Measurements from ENCODE around the gene RAB9B. TPM values are rescaled to one million over a fixed set of nuclear protein-coding genes. Genes with fewer than 3 reads are reported as not detected.
"Not testable (repeated sequence)": the region's sequence is repeated elsewhere in the genome, so short reads cannot be mapped to it uniquely, and the experiment has no call there.

The RAB9B gene
- total RNA-seq, 1 donor from 2014 or later: 2.7 TPM

DNA sequence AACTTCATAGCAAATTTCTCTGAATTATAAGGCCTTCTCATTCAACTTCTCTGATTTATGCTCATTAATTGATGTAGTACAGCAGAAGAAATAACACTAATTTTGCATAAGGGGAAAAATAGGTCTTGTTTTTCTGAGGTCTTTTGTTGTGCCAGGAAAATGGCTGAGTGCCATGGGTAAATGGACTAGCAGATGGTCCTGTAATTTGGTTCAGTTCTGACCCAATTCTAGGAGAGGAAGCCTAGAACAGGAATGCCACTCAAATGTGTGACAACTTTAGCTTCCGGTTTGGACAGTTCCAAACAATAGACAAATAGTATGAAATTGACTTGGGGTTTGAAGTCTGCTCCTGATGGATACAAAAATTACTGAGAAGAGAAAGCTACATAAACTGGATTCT, 6.2 kb downstream of the RAB9B start:
- no peak for TF ChIP-seq CTCF (IDR thresholded peaks at IDR 0.05)
- H3K9me3 Mint-ChIP-seq (ENCODE audit: low read depth): no peaks in the 10 kb centered on the region
- H3K36me3 Mint-ChIP-seq (ENCODE audit: low read depth): no peaks in the 10 kb centered on the region
- DNase-seq (ENCODE audit: low spot score): no peak
- H3K27ac Mint-ChIP-seq (ENCODE audit: unreplicated experiment): no peak overlapping the region
- H3K4me3 Mint-ChIP-seq (ENCODE audit: unreplicated experiment): no peak overlapping the region
- peaks cover 12% of the 10 kb centered on the region for H3K4me1 Mint-ChIP-seq (ENCODE audit: low read depth)
- H3K27me3 Mint-ChIP-seq (ENCODE audit: low read depth): no peaks in the 10 kb centered on the region

DNA sequence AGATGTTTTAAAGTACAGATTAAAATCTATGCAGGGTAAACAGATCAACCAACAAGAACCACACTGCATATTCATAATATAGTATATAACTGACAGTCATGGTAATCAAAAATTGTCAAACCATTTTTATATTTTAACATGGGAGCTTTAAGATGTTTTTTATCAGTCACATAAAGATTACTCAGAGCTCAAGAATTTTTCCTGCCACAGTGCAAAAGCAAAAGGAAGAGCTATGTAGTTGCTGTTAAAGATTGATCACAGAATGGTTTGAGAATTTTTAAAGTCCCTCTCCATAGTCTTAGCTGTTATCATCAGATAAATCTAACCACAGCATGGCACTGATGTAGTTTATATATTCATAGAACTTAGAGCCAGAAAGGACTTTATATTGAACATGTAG, 8.5 kb downstream of the RAB9B start:
- TF ChIP-seq CTCF (IDR thresholded peaks at IDR 0.05): no peak
- Mint-ChIP-seq H3K27ac (ENCODE audit: unreplicated experiment) (peak overlapping the region; percentile 53), H3K9me3 (ENCODE audit: low read depth) (no peaks in the 10 kb centered on the region), H3K27me3 (ENCODE audit: low read depth) (no peaks in the 10 kb centered on the region), H3K4me3 (ENCODE audit: unreplicated experiment) (no peak overlapping the region), H3K4me1 (ENCODE audit: low read depth) (peaks cover 12% of the 10 kb centered on the region), H3K36me3 (ENCODE audit: low read depth) (no peaks in the 10 kb centered on the region)
- DNase-seq (ENCODE audit: low spot score): no peak

DNA sequence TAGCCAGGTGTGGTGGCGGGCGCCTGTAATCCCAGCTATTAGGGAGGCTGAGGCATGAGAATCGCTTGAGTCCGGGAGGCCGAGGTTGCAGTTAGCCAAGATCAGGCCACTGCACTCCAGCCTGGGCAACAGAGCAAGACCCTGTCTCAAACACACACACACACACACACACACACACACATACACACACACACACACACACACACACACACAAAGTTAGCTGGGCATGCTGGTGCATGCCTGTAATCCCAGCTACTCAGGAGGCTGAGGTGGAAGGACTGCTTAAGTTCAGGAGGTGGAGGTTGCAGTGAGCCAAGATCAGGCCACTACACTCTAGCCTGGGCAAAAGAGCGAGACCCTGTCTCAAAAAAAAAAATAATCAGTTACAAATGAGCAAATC, 11.3 kb downstream of the RAB9B start:
- DNase-seq (ENCODE audit: low spot score); H3K27me3 Mint-ChIP-seq (ENCODE audit: low read depth); H3K4me3 Mint-ChIP-seq (ENCODE audit: unreplicated experiment); H3K9me3 Mint-ChIP-seq (ENCODE audit: low read depth); H3K36me3 Mint-ChIP-seq (ENCODE audit: low read depth); H3K27ac Mint-ChIP-seq (ENCODE audit: unreplicated experiment): not testable (repeated sequence)
- H3K4me1 Mint-ChIP-seq (ENCODE audit: low read depth): peaks cover 12% of the 10 kb centered on the region

DNA sequence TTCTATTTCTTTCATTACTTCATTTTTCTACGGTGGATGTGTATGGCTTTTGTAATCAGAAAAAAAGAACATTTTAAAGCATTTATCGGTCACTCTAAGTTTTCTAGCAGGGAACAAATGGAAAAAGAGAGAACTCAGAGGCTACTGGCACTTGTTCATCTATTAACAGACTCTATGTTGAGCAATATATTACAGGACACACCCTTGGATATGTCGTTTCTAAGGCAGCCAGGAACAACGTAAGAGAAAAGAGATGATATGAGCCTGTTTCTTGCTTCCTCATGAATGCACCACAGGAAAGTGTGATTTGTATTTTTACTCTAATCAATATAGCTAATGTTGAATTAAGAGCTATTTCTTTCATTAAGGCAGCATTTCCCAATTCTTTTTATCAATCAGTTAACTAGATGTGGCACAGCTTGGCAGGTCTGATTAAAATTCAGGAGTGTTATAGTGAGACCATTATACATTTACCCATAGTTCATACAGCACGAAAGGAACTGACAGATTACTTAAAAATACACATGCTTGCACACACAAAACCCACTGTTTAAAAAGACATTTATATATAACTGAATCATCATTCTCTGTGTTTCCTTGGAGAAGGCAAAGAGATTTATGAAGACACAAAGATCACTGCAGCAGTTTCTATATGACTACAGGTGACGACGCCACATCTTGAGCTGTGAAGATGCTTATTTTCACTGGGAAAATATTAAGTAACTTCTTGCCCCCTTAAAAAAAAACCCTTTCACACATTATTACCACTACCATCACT, 13.0 kb downstream of the RAB9B start:
- no peak for TF ChIP-seq CTCF (IDR thresholded peaks at IDR 0.05)
- Mint-ChIP-seq H3K27me3 (ENCODE audit: low read depth) (peaks cover 9% of the 10 kb centered on the region), H3K27ac (ENCODE audit: unreplicated experiment) (no peak overlapping the region), H3K36me3 (ENCODE audit: low read depth) (no peaks in the 10 kb centered on the region), H3K4me1 (ENCODE audit: low read depth) (peaks cover 9% of the 10 kb centered on the region), H3K4me3 (ENCODE audit: unreplicated experiment) (no peak overlapping the region), H3K9me3 (ENCODE audit: low read depth) (no peaks in the 10 kb centered on the region)
- DNase-seq (ENCODE audit: low spot score): no peak

- H3K9me3 Mint-ChIP-seq (ENCODE audit: low read depth): no peaks in the 10 kb centered on the region
- H3K27me3 Mint-ChIP-seq (ENCODE audit: low read depth): peaks cover 11% of the 10 kb centered on the region
These were observed 14.6 kb downstream of the RAB9B start for GRCh38 chrX:103817502-103817901.

DNA sequence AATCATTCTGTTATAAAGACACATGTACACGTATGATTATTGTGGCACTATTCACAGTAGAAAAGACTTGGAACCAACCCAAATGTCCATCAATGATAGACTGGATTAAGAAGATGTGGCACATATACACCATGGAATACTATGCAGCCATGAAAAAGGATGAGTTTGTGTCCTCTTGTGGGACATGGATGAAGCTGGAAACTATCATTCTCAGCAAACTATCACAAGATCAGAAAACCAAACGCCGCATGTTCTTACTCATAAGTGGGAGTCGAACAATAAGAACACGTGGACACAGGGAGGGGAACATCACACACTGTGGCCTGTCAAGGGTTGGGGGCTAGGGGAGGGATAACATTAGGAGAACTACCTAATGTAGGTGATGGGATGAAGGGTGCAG, 15.0 kb downstream of the RAB9B start:
- DNase-seq (ENCODE audit: low spot score); H3K36me3 Mint-ChIP-seq (ENCODE audit: low read depth); H3K9me3 Mint-ChIP-seq (ENCODE audit: low read depth); H3K4me3 Mint-ChIP-seq (ENCODE audit: unreplicated experiment); H3K4me1 Mint-ChIP-seq (ENCODE audit: low read depth); H3K27ac Mint-ChIP-seq (ENCODE audit: unreplicated experiment): not testable (repeated sequence)
- H3K27me3 Mint-ChIP-seq (ENCODE audit: low read depth): peaks cover 11% of the 10 kb centered on the region

More at GRCh38 chrX:103817502-103817901, 14.6 kb downstream of the RAB9B start:
- Mint-ChIP-seq H3K4me3 (ENCODE audit: unreplicated experiment) (no peak overlapping the region), H3K36me3 (ENCODE audit: low read depth) (no peaks in the 10 kb centered on the region), H3K4me1 (ENCODE audit: low read depth) (no peaks in the 10 kb centered on the region), H3K27ac (ENCODE audit: unreplicated experiment) (no peak overlapping the region)
- TF ChIP-seq CTCF (IDR thresholded peaks at IDR 0.05): peak; percentile 90
- no peak for DNase-seq (ENCODE audit: low spot score)
